ENCODE results near the gene CCDC187.

Gene CCDC187

DNA sequence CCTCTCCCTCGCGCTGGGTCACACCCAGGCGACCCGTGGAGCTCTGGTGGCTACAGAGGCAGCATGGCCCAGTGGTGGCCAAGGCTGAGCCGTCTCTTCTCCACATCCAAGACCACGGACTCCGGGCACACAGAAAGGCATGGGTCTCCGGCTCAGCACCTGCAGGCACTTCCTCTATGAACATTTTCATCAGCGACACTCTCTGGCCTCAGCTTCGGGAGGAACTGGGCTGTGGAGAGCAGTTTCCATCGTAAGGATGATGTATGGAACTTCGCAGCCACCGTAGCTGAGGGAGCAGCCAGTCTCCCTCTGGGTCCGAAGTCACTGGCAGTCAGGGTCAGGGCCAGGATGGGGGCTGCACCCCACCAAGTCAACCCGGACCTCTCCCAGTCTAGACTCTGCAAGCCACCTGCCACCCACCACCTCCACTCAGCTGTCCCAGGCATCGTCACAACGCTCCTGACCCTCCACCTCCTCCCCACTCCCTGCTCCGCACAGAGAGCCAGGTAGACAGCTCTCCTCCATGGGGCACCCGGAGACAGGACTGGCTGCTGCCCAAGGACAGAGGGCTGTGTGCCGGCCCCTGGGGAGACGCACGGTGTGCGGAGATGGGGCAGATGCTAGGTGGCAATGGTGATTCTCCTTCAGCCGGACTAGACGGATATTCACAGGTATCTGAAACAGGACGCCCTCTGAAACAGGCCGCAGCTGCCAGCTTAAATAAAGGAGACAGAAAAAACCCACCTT, 68.0 kb downstream of the CCDC187 start:
- ATAC-seq (ENCODE audit: insufficient read depth, low read depth) (no peak), DNase-seq (no peak)
- peaks cover 53% of the 10 kb centered on the region for H3K79me2 ChIP-seq (ENCODE audit: insufficient read depth, low read length)
- peaks cover 50% of the 10 kb centered on the region for H3K36me3 ChIP-seq (ENCODE audit: insufficient read depth, low read length)
- H3K9ac ChIP-seq (ENCODE audit: low read depth, low read length) = no peak overlapping the region
- no peak for TF ChIP-seq EZH2 (IDR thresholded peaks at IDR 0.05; ENCODE audit: borderline replicate concordance, low read depth, low read length, severe bottlenecking)
- TF ChIP-seq, protein P1, sequence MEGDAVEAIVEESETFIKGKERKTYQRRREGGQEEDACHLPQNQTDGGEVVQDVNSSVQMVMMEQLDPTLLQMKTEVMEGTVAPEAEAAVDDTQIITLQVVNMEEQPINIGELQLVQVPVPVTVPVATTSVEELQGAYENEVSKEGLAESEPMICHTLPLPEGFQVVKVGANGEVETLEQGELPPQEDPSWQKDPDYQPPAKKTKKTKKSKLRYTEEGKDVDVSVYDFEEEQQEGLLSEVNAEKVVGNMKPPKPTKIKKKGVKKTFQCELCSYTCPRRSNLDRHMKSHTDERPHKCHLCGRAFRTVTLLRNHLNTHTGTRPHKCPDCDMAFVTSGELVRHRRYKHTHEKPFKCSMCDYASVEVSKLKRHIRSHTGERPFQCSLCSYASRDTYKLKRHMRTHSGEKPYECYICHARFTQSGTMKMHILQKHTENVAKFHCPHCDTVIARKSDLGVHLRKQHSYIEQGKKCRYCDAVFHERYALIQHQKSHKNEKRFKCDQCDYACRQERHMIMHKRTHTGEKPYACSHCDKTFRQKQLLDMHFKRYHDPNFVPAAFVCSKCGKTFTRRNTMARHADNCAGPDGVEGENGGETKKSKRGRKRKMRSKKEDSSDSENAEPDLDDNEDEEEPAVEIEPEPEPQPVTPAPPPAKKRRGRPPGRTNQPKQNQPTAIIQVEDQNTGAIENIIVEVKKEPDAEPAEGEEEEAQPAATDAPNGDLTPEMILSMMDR (IDR thresholded peaks at IDR 0.05; ENCODE audit: borderline replicate concordance, extremely low read depth, low read length, poor library complexity, severe bottlenecking) = no peak
- no peaks in the 10 kb centered on the region for H3K9me3 ChIP-seq (ENCODE audit: insufficient read depth, low read length, severe bottlenecking)
- H3K27ac ChIP-seq (ENCODE audit: low read length) = no peak overlapping the region
- no peak overlapping the region for H3K4me2 ChIP-seq (ENCODE audit: insufficient read depth, low read length)
- no peaks in the 10 kb centered on the region for H3K27me3 ChIP-seq (ENCODE audit: insufficient read depth, low read length, poor library complexity)
- H3K4me1 ChIP-seq (ENCODE audit: insufficient read depth, low read length) = no peaks in the 10 kb centered on the region
- no peak overlapping the region for H2AFZ ChIP-seq (ENCODE audit: low read depth, low read length)
- peaks cover 81% of the 10 kb centered on the region for H4K20me1 ChIP-seq (ENCODE audit: insufficient read depth, low read length)
- no peak overlapping the region for H3K4me3 ChIP-seq (ENCODE audit: low read depth in 1 of 2, low read length in 2 of 2)

DNA sequence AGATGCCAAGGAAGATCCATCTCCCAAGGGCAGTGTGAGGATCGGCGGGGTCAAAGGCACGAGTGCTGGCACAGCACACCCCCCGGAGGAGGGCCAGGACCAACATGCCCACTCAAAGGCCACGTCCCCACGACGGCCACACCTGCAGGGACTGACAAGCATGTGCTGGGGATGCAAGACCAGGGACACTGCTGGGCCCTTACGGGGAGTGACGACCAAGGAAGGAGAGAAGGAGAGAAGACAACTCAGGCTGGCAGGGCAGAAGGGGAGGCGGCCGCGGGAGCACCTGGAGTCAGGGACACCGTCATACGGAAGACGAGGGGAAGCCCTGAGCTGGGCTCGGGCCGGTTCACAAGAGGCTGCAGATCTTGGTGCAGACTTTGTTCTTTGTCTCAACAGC, 68.7 kb downstream of the CCDC187 start:
- Histone ChIP-seq H4K20me1 (ENCODE audit: insufficient read depth, low read length) (peaks cover 79% of the 10 kb centered on the region), H3K9me3 (ENCODE audit: insufficient read depth, low read length, severe bottlenecking) (no peaks in the 10 kb centered on the region), H3K4me3 (ENCODE audit: low read depth in 1 of 2, low read length in 2 of 2) (no peak overlapping the region), H2AFZ (ENCODE audit: low read depth, low read length) (no peak overlapping the region), H3K27ac (ENCODE audit: low read length) (no peak overlapping the region), H3K27me3 (ENCODE audit: insufficient read depth, low read length, poor library complexity) (no peaks in the 10 kb centered on the region), H3K4me2 (ENCODE audit: insufficient read depth, low read length) (no peak overlapping the region), H3K79me2 (ENCODE audit: insufficient read depth, low read length) (peaks cover 50% of the 10 kb centered on the region), H3K36me3 (ENCODE audit: insufficient read depth, low read length) (peaks cover 50% of the 10 kb centered on the region), H3K4me1 (ENCODE audit: insufficient read depth, low read length) (no peaks in the 10 kb centered on the region), H3K9ac (ENCODE audit: low read depth, low read length) (no peak overlapping the region)
- TF ChIP-seq, protein P1 (IDR thresholded peaks at IDR 0.05; ENCODE audit: borderline replicate concordance, extremely low read depth, low read length, poor library complexity, severe bottlenecking) = no peak
- no peak for TF ChIP-seq EZH2 (IDR thresholded peaks at IDR 0.05; ENCODE audit: borderline replicate concordance, low read depth, low read length, severe bottlenecking)
- ATAC-seq (ENCODE audit: insufficient read depth, low read depth) (no peak), DNase-seq (no peak)

DNA sequence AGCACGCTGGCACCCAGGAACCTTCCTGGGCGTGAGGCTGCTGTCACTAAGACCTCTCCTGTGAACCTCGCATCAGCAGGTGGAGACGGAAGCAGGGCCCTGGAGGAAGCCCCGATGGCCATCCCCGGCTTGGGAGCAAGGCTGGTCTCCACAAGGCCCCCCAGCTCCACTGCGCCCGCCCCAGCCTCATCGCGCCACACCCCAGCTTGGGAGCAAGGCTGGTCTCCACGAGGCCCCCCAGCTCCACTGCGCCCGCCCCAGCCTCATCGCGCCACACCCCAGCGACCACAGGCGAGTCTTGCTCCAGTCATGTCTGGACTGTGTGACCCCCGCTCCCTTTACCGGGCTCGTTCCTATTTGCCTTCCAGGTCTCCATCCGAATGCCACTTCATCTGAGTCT, 69.3 kb downstream of the CCDC187 start:
- H3K36me3 ChIP-seq (ENCODE audit: insufficient read depth, low read length) = peaks cover 50% of the 10 kb centered on the region

More for the DNA sequence above, 69.3 kb downstream of the CCDC187 start:
- Histone ChIP-seq H3K4me3 (ENCODE audit: low read depth in 1 of 2, low read length in 2 of 2) (no peak overlapping the region), H3K79me2 (ENCODE audit: insufficient read depth, low read length) (peaks cover 48% of the 10 kb centered on the region), H3K4me2 (ENCODE audit: insufficient read depth, low read length) (no peak overlapping the region), H3K9me3 (ENCODE audit: insufficient read depth, low read length, severe bottlenecking) (no peaks in the 10 kb centered on the region), H3K4me1 (ENCODE audit: insufficient read depth, low read length) (no peaks in the 10 kb centered on the region), H3K9ac (ENCODE audit: low read depth, low read length) (no peak overlapping the region), H3K27ac (ENCODE audit: low read length) (no peak overlapping the region), H3K27me3 (ENCODE audit: insufficient read depth, low read length, poor library complexity) (no peaks in the 10 kb centered on the region), H2AFZ (ENCODE audit: low read depth, low read length) (no peak overlapping the region), H4K20me1 (ENCODE audit: insufficient read depth, low read length) (peaks cover 75% of the 10 kb centered on the region)
- ATAC-seq (ENCODE audit: insufficient read depth, low read depth) (no peak), DNase-seq (no peak)
- TF ChIP-seq, protein P1 (IDR thresholded peaks at IDR 0.05; ENCODE audit: borderline replicate concordance, extremely low read depth, low read length, poor library complexity, severe bottlenecking) = no peak
- TF ChIP-seq EZH2 (IDR thresholded peaks at IDR 0.05; ENCODE audit: borderline replicate concordance, low read depth, low read length, severe bottlenecking) = no peak
